CD4-positive, alpha-beta T cell treated with Interferon alpha-2 for 1 hour (primary cell): Measurements from ENCODE around the gene CLRN3.

Experiments used
- DNase-seq, 2 donors: peaks; one replicate each; pipeline ENCODE4 v3.0.0-alpha.2; 2020 to 2022

CLRN3 gene, protein sequence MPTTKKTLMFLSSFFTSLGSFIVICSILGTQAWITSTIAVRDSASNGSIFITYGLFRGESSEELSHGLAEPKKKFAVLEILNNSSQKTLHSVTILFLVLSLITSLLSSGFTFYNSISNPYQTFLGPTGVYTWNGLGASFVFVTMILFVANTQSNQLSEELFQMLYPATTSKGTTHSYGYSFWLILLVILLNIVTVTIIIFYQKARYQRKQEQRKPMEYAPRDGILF

GRCh38 chr10:127892743-127893142, at the start of gene CLRN3:
TSS of gene CLRN3 (minus strand) at chr10:127892941. CDS start at chr10:127892784, 157 bp downstream.
- DNase-seq, result no peak

- DNase-seq, result no peak
These were observed 48.3 kb upstream of the CLRN3 start for GRCh38 chr10:127940866-127941640.

DNA sequence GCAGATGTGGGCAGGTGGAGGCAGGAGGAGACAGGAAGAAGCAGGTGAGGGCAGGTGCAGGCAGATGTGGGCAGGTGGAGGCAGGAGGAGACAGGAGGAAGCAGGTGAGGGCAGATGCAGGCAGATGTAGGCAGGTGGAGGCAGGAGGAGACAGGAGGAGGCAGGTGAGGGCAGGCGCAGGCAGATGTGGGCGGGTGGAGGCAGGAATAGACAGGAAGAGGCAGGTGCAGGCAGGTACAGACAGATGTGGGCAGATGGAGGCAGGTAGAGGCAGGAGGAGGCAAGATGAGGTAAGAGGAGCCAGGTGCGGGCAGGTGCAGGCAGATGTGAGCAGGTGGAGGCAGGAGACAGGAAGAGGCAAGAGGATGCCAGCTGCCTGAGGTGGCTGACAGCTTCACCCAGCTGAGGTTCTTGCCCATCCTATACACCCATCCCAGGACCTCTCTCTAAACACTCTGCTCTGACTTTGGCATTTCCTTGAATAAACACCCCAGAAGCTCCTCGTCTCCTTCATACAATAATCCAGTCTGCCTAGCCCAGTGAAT, 47.1 kb upstream of the CLRN3 start:
- DNase-seq, result no peak

DNA sequence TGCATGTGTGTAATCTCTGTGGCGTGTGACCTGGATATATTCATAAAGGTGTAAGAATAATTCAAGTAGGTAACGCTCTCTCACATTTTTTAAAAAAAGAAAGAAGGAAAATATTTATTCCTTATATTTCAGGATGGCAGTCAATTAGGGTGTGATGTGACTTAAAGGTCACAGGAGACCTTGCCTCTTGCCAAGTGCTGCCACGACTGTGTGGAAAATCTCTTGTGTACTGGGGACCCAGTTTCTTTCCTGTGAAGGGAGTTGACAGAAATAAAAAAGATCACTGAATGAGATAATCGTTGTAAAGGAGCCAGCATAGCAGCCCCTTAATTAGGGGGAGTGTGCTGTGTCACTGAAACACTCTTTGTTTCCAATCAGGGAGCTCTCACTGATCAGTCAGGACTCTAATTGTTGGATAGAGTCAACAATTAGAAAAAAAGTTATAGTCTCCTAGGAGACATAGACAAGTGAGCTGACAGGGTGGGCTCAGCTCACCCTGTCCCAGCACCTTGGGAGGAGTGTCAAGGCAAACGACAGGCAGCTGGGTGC, 45.2 kb upstream of the CLRN3 start:
- no peak for DNase-seq

GRCh38 chr10:127937069-127937468, 44.3 kb upstream of the CLRN3 start:
- no peak for DNase-seq

DNA sequence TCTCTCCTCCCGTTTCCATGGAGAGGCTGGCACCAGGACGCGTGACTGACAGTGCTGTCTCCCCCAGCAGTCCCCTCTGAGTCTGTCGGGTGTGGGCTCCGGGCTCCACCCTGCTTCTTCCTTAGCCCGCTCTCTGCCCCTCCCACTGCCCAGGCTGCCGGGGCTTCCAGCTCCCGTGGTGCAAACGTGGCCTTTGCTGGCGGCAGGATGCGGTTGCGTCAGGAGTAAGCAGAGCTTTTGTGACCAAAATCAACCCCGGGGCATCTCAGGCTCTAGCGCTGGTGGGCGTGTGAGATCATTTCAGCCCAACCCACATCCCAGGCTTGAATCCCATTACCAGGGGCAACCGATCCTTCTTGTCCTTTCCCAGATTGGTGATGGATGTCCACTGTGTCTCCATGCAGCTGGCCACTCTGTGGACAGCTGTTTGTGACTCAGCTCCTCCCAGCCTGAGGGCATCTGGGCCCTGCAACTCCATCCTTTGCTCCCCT, 42.4 kb upstream of the CLRN3 start:
- DNase-seq, result no peak

DNA sequence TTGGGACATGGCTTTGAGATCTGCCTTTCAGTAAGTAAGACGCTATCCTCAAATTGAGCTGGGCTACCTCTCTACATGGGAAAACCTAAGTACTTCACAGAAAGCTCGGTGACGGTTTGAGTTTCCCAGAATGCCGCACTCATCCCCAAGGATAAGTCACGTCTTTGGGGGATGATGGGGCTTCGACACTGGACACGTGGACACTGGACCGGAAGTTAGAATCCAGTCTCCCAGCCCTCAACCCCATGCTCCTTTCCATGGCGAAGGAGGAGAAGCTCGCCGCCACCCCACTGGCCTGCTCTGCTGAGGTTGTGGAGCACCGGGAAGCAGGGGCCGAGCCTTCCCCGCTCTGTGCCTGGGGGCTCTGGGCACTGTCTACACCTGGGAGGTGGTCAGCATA, 41.6 kb upstream of the CLRN3 start:
- DNase-seq, result no peak

- no peak for DNase-seq
These were observed 40.5 kb upstream of the CLRN3 start for GRCh38 chr10:127933271-127933670.

DNA sequence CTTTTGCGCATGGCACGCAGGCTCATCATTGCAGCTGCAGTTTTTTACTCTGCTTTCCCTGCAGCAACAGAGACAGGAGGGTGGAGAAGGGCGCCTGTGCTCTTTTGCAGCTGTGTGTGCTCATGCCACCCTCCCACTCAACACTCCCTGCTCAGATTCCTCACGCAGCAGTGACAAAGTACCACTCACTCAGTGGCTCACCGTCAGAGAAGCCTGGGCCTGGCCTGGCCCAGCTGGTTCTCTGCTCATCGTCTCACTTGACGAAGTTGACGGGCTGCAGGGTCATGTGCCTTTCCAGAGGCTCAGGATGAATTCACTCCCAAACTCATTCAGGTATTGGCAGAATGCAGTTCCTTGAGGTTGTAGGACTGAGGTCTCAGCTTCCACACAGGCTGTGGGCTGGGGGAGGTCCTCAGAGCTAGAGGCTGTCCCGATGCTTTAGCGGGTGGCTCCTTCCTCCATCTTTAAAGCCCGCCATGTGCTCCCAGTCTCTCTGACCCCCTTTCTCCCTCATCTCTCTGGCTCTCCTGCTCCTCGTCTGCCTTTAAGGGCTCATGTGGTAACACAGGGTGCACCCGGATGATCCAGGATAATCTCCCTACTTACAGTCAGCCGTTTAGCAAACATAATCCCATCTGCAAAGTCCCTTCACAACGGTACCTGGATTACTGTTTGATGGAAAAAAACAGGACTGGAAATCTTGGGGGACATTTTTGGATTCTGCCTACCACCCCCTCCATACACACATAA, 40.0 kb upstream of the CLRN3 start:
- no peak for DNase-seq

DNA sequence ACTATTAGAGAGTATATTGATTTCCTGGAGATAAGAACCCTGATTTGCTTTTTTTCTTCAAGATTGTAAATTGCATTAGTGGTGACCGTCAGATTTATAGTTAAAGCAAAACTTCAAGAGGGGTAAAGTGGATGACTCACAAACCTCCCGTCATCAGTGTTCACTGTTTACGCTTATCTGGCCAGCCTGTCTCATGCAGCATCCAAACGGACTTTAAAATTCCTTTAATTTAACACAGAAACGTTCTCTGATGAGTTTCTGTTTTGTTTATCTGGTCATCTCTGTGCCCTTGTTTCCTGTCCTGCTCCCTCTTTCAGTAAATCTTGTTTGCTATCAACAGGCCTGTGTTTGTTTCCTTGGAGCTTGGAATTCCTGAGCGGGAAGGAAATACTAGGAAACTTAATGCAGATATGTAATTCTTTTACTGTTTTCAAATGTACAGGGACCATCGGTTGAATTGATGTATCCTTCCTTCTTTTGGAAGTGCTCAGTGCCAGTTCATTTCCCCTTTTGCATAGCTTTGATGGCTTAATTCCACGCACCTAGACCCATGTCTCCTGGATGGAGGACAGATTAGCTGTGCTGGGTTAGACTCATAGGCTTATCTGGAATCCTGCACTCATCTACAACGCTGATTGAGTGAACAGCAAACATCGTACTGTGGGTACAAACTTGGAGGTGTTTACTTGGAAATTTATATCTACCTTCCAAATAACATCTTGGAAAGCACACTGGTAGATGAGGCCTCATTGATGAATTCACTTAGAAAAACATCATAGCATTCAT, 35.5 kb upstream of the CLRN3 start:
- no peak for DNase-seq

GRCh38 chr10:127926455-127926854, 33.7 kb upstream of the CLRN3 start:
- DNase-seq, result peak in 1 of 2 donors; percentile 22

DNA sequence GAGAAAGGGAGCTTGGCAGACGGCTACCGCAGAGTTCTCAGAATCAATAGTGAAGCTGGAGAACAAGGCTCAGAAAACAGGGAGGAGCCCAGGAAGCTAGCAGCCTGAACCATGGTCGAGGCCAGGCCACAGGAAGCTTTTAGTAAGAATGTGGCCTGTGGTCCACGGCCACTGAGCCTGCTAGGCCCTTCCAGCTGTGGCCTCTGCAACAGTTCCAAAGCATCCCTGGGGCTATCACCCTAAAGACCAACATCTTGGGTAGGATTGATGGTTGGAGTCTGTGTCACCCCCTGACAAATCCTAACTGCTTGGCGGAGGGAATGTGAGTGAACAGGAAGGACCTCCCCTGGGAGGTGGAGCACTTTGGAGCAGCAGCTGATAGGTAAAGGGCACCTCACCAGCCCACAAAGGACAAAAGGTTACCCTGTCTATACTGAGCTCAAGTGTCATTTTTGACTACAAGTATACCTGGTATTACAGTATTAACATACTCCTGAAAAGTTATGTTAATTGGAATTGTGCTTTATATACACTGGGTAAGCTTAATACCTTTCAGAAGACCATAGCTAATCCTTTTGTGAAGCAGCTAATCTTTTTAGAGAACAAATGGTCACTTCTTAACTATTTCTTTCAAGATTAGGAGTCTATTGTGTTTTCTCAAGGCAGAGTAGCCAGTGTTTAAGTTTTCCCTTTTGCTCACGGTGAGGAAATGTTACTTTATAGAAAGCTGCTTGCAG, 32.9 kb upstream of the CLRN3 start:
- DNase-seq, result no peak

DNA sequence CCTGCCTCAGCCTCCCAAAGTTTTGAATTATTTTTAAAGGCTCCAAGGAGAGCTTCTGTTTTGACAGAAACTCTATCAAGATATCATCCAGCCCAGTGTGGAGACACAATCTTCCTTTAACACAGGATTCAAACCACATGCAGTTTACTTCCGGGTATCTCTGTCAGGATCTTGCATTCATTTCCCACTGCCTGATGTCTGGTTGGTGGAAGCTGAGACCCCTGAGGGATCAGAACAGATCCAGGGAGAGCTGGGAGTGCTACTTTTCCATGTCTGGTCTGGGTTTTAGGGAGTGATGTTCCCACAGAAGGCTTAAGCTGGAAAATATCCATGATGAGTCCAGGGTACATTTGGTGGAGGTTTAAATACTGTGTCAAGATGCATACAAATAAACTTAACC, 30.9 kb upstream of the CLRN3 start:
- DNase-seq, result no peak

DNA sequence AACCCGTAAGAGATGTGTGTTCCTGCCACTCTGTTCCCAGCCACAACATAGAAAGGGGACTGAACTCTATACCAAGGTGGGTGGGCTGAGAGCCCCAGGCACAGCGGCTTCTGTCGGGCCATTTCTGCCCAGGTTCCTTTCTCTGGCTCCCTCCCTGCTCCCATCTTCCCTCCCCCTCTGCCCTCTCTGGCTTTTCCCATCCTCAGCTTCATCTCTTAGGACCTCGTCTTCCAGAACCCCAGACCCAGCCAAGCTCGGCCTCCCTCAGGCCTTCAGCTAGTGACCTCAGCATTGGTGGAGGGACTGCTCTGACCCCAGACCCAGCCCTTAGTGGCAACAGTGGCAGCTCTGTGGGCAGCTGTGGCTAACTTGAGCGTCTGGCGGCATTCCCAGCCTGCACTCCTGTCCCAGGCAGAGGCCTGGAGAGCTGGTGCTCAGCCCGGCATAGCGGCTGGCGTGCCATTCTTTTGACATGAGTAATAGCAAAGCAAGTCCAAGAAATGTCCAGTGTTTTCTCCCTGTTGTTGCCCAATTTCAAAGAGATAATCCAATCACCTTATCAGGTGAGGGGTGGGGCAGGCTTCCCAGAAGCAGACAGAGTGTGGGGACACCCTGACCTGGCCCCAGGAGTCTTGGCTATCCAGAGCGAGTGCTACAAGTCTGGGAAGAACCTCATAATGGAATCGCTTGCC, 30.1 kb upstream of the CLRN3 start:
- DNase-seq, result no peak

- DNase-seq, result no peak
These were observed 29.5 kb upstream of the CLRN3 start for GRCh38 chr10:127922206-127922605.

GRCh38 chr10:127921753-127922145, 29.0 kb upstream of the CLRN3 start:
- no peak for DNase-seq

DNA sequence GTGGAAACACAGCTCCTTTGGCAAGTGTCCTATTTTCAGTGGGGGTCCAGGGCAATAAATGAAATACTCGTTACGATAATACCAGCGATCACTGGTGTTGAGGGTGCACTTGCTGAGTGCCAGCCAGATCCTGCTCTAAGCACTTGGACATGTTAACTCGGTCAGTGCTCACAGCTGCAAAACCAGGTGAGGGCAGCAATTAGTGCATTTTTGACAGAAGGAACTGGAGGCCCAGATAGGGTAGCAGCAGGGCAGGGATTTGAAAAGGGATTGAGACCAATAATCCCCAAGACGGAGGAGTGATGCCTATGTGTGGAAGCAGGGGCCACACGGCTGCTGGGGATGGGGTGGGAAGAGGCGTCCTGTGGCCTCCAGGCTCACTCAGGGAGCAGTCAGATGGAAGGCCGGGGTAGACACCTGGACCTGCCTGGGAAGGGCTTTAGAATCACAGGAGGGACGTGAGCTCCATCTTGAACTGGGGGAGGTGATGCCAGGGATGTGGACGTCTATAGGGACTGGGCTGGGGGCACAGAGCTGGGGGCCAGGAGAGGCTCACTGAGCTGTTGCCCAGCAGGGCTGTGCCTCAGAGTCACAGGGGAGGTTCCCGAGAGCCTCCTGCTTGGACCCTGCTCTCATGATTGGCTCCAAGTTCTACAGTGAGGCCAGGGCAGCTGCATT, 28.5 kb upstream of the CLRN3 start:
- DNase-seq, result no peak

GRCh38 chr10:127920306-127921074, 27.7 kb upstream of the CLRN3 start:
- DNase-seq, result no peak
